WTC11 (cell line): ENCODE results near the gene CEACAM18. TPM values are rescaled to one million over a fixed set of nuclear protein-coding genes. Genes with fewer than 3 reads are reported as not detected.

Experiments
- ATAC-seq: fragments of 200-7000 bp; cut with Tn5 transposase; 2 replicates; pipeline ENCODE4 v1.10.0; 2021; ENCODE audit warnings: mild to moderate bottlenecking, moderate library complexity
- CTCF ChIA-PET: fragments of 300-600 bp; sonication (Branson Sonifier 250); formaldehyde crosslinking; loops from one replicate; lab custom pipeline; 2021; ENCODE audit warnings: antibody characterized with exemption; lab: Charles Lee
- POLR2A ChIA-PET: fragments of 350-600 bp; sonication (Branson Sonifier 250); formaldehyde crosslinking; loops from one replicate; lab custom pipeline; 2021; ENCODE audit warnings: antibody characterized with exemption; lab: Charles Lee
- DNase-seq: peaks from one replicate; pipeline ENCODE4 v3.0.0; 2021; ENCODE audit warnings: low spot score
- H3K27ac Mint-ChIP-seq: 2 replicates; pipeline ENCODE4 v1.8.0; 2021; ENCODE audit warnings: mixed read lengths
- H3K27me3 Mint-ChIP-seq: 2 replicates; pipeline ENCODE4 v1.8.0; 2021; ENCODE audit warnings: low read depth, mild to moderate bottlenecking, moderate library complexity, mixed read lengths
- H3K36me3 Mint-ChIP-seq: 2 replicates; pipeline ENCODE4 v1.8.0; 2021; ENCODE audit warnings: mixed read lengths
- H3K4me1 Mint-ChIP-seq: 2 replicates; pipeline ENCODE4 v1.8.0; 2022; ENCODE audit warnings: mixed read lengths
- H3K4me3 Mint-ChIP-seq: 2 replicates; pipeline ENCODE4 v1.8.0; 2021; ENCODE audit warnings: mild to moderate bottlenecking, moderate library complexity, mixed read lengths
- H3K9me3 Mint-ChIP-seq: 2 replicates; pipeline ENCODE4 v1.8.0; 2021; ENCODE audit warnings: mixed read lengths
- AFF4 ChIP-seq: sonication (generic); formaldehyde crosslinking; IDR thresholded peaks from 2 replicates; pipeline ENCODE4 v1.8.1; 2023; ENCODE audit warnings: mild to moderate bottlenecking, missing genetic modification reagents, borderline replicate concordance
- CREB1 ChIP-seq: sonication (generic); formaldehyde crosslinking; IDR thresholded peaks from 2 replicates; pipeline ENCODE4 v1.8.0; 2023; ENCODE audit warnings: mild to moderate bottlenecking, missing genetic modification reagents
- E2F1 ChIP-seq: sonication (generic); formaldehyde crosslinking; IDR thresholded peaks from 2 replicates; pipeline ENCODE4 v1.8.0; 2022; ENCODE audit warnings: mild to moderate bottlenecking, missing genetic modification reagents
- EMX1 ChIP-seq: fragments of 250-450 bp; sonication (Bioruptor Pico); IDR thresholded peaks from 2 replicates; pipeline ENCODE4 v1.8.0; 2021; ENCODE audit warnings: mild to moderate bottlenecking
- FOXP4 ChIP-seq: sonication (generic); formaldehyde crosslinking; IDR thresholded peaks from 2 replicates; pipeline ENCODE4 v1.8.0; 2022; ENCODE audit warnings: mild to moderate bottlenecking, missing genetic modification reagents
- GRHL2 ChIP-seq: fragments of 250-450 bp; sonication (Bioruptor Pico); IDR thresholded peaks from 2 replicates; pipeline ENCODE4 v1.8.0; 2022; ENCODE audit warnings: mild to moderate bottlenecking, moderate library complexity; ENCODE audit not compliant: insufficient replicate concordance, severe bottlenecking
- HMGA2 ChIP-seq: fragments of 250-450 bp; sonication (Bioruptor Pico); IDR thresholded peaks from 2 replicates; pipeline ENCODE4 v1.4.0; 2021; ENCODE audit warnings: mild to moderate bottlenecking, moderate library complexity
- HMGXB4 ChIP-seq: sonication (generic); formaldehyde crosslinking; IDR thresholded peaks from 2 replicates; pipeline ENCODE4 v1.8.1; 2023; ENCODE audit warnings: mild to moderate bottlenecking, moderate library complexity, missing genetic modification reagents
- IRF1 ChIP-seq: sonication (generic); formaldehyde crosslinking; IDR thresholded peaks from 2 replicates; pipeline ENCODE4 v1.8.0; 2023; ENCODE audit warnings: missing genetic modification reagents
- MAX ChIP-seq: sonication (generic); formaldehyde crosslinking; IDR thresholded peaks from 2 replicates; pipeline ENCODE4 v1.8.0; 2022; ENCODE audit warnings: mild to moderate bottlenecking, missing genetic modification reagents
- NR1H2 ChIP-seq: sonication (generic); formaldehyde crosslinking; IDR thresholded peaks from 2 replicates; pipeline ENCODE4 v1.9.0; 2021; ENCODE audit warnings: mild to moderate bottlenecking, moderate library complexity, missing genetic modification reagents
- PRRX2 ChIP-seq: fragments of 250-450 bp; sonication (Bioruptor Pico); IDR thresholded peaks from 2 replicates; pipeline ENCODE4 v1.8.0; 2021; ENCODE audit warnings: mild to moderate bottlenecking
- SMAD3 ChIP-seq: sonication (generic); formaldehyde crosslinking; IDR thresholded peaks from 2 replicates; pipeline ENCODE4 v1.8.0; 2022; ENCODE audit warnings: missing genetic modification reagents, mild to moderate bottlenecking, borderline replicate concordance
- TCF7 ChIP-seq: sonication (generic); formaldehyde crosslinking; IDR thresholded peaks from 2 replicates; pipeline ENCODE4 v1.8.0; 2022; ENCODE audit warnings: mild to moderate bottlenecking, low read depth, missing genetic modification reagents, moderate library complexity
- USF1 ChIP-seq: sonication (generic); formaldehyde crosslinking; IDR thresholded peaks from 2 replicates; pipeline ENCODE4 v1.8.0; 2022; ENCODE audit warnings: mild to moderate bottlenecking, missing genetic modification reagents
- ZNF263 ChIP-seq: sonication (generic); formaldehyde crosslinking; IDR thresholded peaks from 2 replicates; pipeline ENCODE4 v1.8.1; 2022; ENCODE audit warnings: low read depth, mild to moderate bottlenecking, moderate library complexity, missing genetic modification reagents
- ZSCAN18 ChIP-seq: fragments of 250-450 bp; sonication (Bioruptor Pico); IDR thresholded peaks from 2 replicates; pipeline ENCODE4 v2.1.2; 2022; ENCODE audit warnings: mild to moderate bottlenecking, moderate library complexity
- total RNA-seq: library from RNA; stranded (reverse); gene quantifications from 3 replicates; pipeline ENCODE4 v1.2.3, GENCODE V29; 2021

CEACAM18 gene
- total RNA-seq, 1 experiment from 2014 or later, result not detected

GRCh38 chr19:51460164-51460992 is 18.0 kb upstream of the CEACAM18 start (continued):
- no peak for TF ChIP-seq HMGXB4 (CRISPR knock-in tag)
- TF ChIP-seq, all 79 proteins: peak for 2

- POLR2A ChIA-PET, result no interaction called here
- Mint-ChIP-seq H3K9me3 (peaks cover 4% of the 10 kb centered on the region; the same call in 1 of the 2 replicates), H3K4me1 (0 out of 2 replicates have a peak, but pooled peaks cover 2% of the 10 kb centered on the region), H3K27me3 (peaks cover 42% of the 10 kb centered on the region), H3K27ac (no peak overlapping the region), H3K36me3 (no peaks in the 10 kb centered on the region), H3K4me3 (no peak overlapping the region)
- DNase-seq (no peak), ATAC-seq (no peak)
- CTCF ChIA-PET, result interaction anchor here (1.3 to 1.7 kb wide), 3 partner anchors 23 to 195 kb away, joined by 5 to 8 read pairs (median 8); no protein-coding TSS in a partner anchor
- TF ChIP-seq ZSCAN18, result no peak
These were observed 16.6 kb upstream of the CEACAM18 start for GRCh38 chr19:51461723-51462161.

- Mint-ChIP-seq H3K4me1 (0 out of 2 replicates have a peak, but pooled peaks cover 2% of the 10 kb centered on the region), H3K27me3 (peaks cover 43% of the 10 kb centered on the region), H3K27ac (no peak overlapping the region), H3K36me3 (no peaks in the 10 kb centered on the region), H3K4me3 (no peak overlapping the region), H3K9me3 (peaks cover 4% of the 10 kb centered on the region; the same call in 1 of the 2 replicates)
- no peak for DNase-seq
- TF ChIP-seq PRRX2 (CRISPR knock-in tag) (no peak), FOXP4 (CRISPR knock-in tag) (no peak), TCF7 (CRISPR knock-in tag) (no peak), USF1 (no peak), AFF4 (CRISPR knock-in tag) (no peak), E2F1 (CRISPR knock-in tag) (no peak), SMAD3 (no peak), IRF1 (CRISPR knock-in tag) (no peak), MAX (CRISPR knock-in tag) (no peak), NR1H2 (CRISPR knock-in tag) (no peak), CREB1 (CRISPR knock-in tag) (no peak), EMX1 (CRISPR knock-in tag) (no peak), ZNF263 (no peak), HMGA2 (CRISPR knock-in tag) (no peak), GRHL2 (CRISPR knock-in tag) (no peak)
- ATAC-seq, result no peak
- ChIA-PET CTCF (interaction anchor here (1.0 to 1.7 kb wide), 2 partner anchors 41 to 195 kb away, joined by 6 to 8 read pairs; no protein-coding TSS in a partner anchor), POLR2A (no interaction called here)
These were observed 16.1 kb upstream of the CEACAM18 start for GRCh38 chr19:51462276-51462675.
